ENCODE data around the gene NR1I2. TPM values are rescaled to one million over a fixed set of nuclear protein-coding genes. Genes with fewer than 3 reads are reported as not detected.

NR1I2 gene
- total RNA-seq, 1 donor from 2014 or later = 0.26 TPM

- H3K36me3 Mint-ChIP-seq (ENCODE audit: low read depth) = no peaks in the 10 kb centered on the region
- peaks cover 18% of the 10 kb centered on the region for H3K4me1 Mint-ChIP-seq
- H3K9me3 Mint-ChIP-seq = no peaks in the 10 kb centered on the region
- peaks cover 7% of the 10 kb centered on the region for H3K27me3 Mint-ChIP-seq (ENCODE audit: low read depth)
- no peak overlapping the region for H3K4me3 Mint-ChIP-seq
- DNase-seq (ENCODE audit: low read depth, low spot score) = no peak
- no peak overlapping the region for H3K27ac Mint-ChIP-seq (ENCODE audit: unreplicated experiment)
- TF ChIP-seq, protein P1, sequence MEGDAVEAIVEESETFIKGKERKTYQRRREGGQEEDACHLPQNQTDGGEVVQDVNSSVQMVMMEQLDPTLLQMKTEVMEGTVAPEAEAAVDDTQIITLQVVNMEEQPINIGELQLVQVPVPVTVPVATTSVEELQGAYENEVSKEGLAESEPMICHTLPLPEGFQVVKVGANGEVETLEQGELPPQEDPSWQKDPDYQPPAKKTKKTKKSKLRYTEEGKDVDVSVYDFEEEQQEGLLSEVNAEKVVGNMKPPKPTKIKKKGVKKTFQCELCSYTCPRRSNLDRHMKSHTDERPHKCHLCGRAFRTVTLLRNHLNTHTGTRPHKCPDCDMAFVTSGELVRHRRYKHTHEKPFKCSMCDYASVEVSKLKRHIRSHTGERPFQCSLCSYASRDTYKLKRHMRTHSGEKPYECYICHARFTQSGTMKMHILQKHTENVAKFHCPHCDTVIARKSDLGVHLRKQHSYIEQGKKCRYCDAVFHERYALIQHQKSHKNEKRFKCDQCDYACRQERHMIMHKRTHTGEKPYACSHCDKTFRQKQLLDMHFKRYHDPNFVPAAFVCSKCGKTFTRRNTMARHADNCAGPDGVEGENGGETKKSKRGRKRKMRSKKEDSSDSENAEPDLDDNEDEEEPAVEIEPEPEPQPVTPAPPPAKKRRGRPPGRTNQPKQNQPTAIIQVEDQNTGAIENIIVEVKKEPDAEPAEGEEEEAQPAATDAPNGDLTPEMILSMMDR (conservative IDR thresholded peaks at IDR 0.05) = no peak
These were observed 14.5 kb downstream of the NR1I2 start for GRCh38 chr3:119796368-119796767.

- peaks cover 18% of the 10 kb centered on the region for H3K4me1 Mint-ChIP-seq
- H3K9me3 Mint-ChIP-seq = no peaks in the 10 kb centered on the region
- peaks cover 7% of the 10 kb centered on the region for H3K27me3 Mint-ChIP-seq (ENCODE audit: low read depth)
- DNase-seq (ENCODE audit: low read depth, low spot score) = no peak
- TF ChIP-seq, protein P1 (conservative IDR thresholded peaks at IDR 0.05) = no peak
- no peaks in the 10 kb centered on the region for H3K36me3 Mint-ChIP-seq (ENCODE audit: low read depth)
- H3K27ac Mint-ChIP-seq (ENCODE audit: unreplicated experiment) = no peak overlapping the region
- no peak overlapping the region for H3K4me3 Mint-ChIP-seq
These were observed 14.9 kb downstream of the NR1I2 start for GRCh38 chr3:119796785-119797184.

- H3K27me3 Mint-ChIP-seq (ENCODE audit: low read depth) = peaks cover 7% of the 10 kb centered on the region
- no peaks in the 10 kb centered on the region for H3K9me3 Mint-ChIP-seq
- H3K27ac Mint-ChIP-seq (ENCODE audit: unreplicated experiment) = no peak overlapping the region
- H3K4me3 Mint-ChIP-seq = no peak overlapping the region
- no peaks in the 10 kb centered on the region for H3K36me3 Mint-ChIP-seq (ENCODE audit: low read depth)
- TF ChIP-seq, protein P1 (conservative IDR thresholded peaks at IDR 0.05) = no peak
- peaks cover 7% of the 10 kb centered on the region for H3K4me1 Mint-ChIP-seq
- DNase-seq (ENCODE audit: low read depth, low spot score) = no peak
These were observed 18.9 kb downstream of the NR1I2 start for GRCh38 chr3:119800844-119801243.

GRCh38 chr3:119808244-119808643 lies 26.3 kb downstream of the NR1I2 start:
- Mint-ChIP-seq H3K27ac (ENCODE audit: unreplicated experiment) (no peak overlapping the region), H3K4me3 (no peak overlapping the region), H3K4me1 (no peaks in the 10 kb centered on the region), H3K36me3 (ENCODE audit: low read depth) (no peaks in the 10 kb centered on the region), H3K27me3 (ENCODE audit: low read depth) (no peaks in the 10 kb centered on the region), H3K9me3 (no peaks in the 10 kb centered on the region)
- TF ChIP-seq, protein P1 (conservative IDR thresholded peaks at IDR 0.05) = no peak
- DNase-seq (ENCODE audit: low read depth, low spot score) = no peak

- no peak for DNase-seq (ENCODE audit: low read depth, low spot score)
- Mint-ChIP-seq H3K4me3 (no peak overlapping the region), H3K27me3 (ENCODE audit: low read depth) (no peaks in the 10 kb centered on the region), H3K9me3 (no peaks in the 10 kb centered on the region), H3K36me3 (ENCODE audit: low read depth) (no peaks in the 10 kb centered on the region), H3K4me1 (no peaks in the 10 kb centered on the region), H3K27ac (ENCODE audit: unreplicated experiment) (peak overlapping the region; percentile 35)
- TF ChIP-seq, protein P1 (conservative IDR thresholded peaks at IDR 0.05) = no peak
These were observed 26.9 kb downstream of the NR1I2 start for GRCh38 chr3:119808843-119809242.

All from neural crest cell (in vitro differentiated cells).